HT1080 (cell line): ENCODE data around the gene CGNL1. TPM values are rescaled to one million over a fixed set of nuclear protein-coding genes. Genes with fewer than 3 reads are reported as not detected.

Experiments
- DNase-seq: peaks from one replicate; pipeline ENCODE4 v3.0.0-alpha.2; 2015; ENCODE audit warnings: low read depth
- total RNA-seq: library from RNA; depleted of rRNA; stranded (reverse); fragments of >200 nt; shearing (Covaris generic); gene quantifications from 2 replicates; pipeline ENCODE4 v1.2.3, GENCODE V29; 2014

CGNL1 gene
- total RNA-seq, 1 experiment from 2014 or later = 2.3 TPM

- no peak for DNase-seq
Measured at GRCh38 chr15:57519806-57520205, 143.5 kb downstream of the CGNL1 start.

- no peak for DNase-seq
Measured at GRCh38 chr15:57521503-57521902, 145.2 kb downstream of the CGNL1 start.

- no peak for DNase-seq
Measured at GRCh38 chr15:57522148-57522547, 145.8 kb downstream of the CGNL1 start.

GRCh38 chr15:57525581-57525980 is 149.3 kb downstream of the CGNL1 start:
- no peak for DNase-seq

- no peak for DNase-seq
Measured at GRCh38 chr15:57526076-57526475, 149.8 kb downstream of the CGNL1 start.

GRCh38 chr15:57526615-57527014 is 150.3 kb downstream of the CGNL1 start:
- DNase-seq = no peak

GRCh38 chr15:57527382-57528091 is 151.2 kb downstream of the CGNL1 start:
- DNase-seq = peak; percentile 78

- DNase-seq = no peak
Measured at GRCh38 chr15:57528940-57529565, 152.7 kb downstream of the CGNL1 start.

- no peak for DNase-seq
Measured at GRCh38 chr15:57529748-57530147, 153.4 kb downstream of the CGNL1 start.

GRCh38 chr15:57532731-57533447 is 156.6 kb downstream of the CGNL1 start:
- no peak for DNase-seq

- DNase-seq = no peak
Measured at GRCh38 chr15:57533448-57533799, 157.1 kb downstream of the CGNL1 start.

- DNase-seq = no peak
Measured at GRCh38 chr15:57534281-57534680, 158.0 kb downstream of the CGNL1 start.

- DNase-seq = peak; percentile 96
Measured at GRCh38 chr15:57537072-57537471, 160.8 kb downstream of the CGNL1 start.

- no peak for DNase-seq
Measured at GRCh38 chr15:57537488-57538264, 161.4 kb downstream of the CGNL1 start.

GRCh38 chr15:57538265-57538529 is 161.9 kb downstream of the CGNL1 start:
- DNase-seq = no peak

GRCh38 chr15:57538821-57539220 is 162.5 kb downstream of the CGNL1 start:
- no peak for DNase-seq

- DNase-seq = no peak
Measured at GRCh38 chr15:57540211-57540610, 163.9 kb downstream of the CGNL1 start.

- no peak for DNase-seq
Measured at GRCh38 chr15:57540736-57541135, 164.4 kb downstream of the CGNL1 start.

GRCh38 chr15:57541271-57541670 is 165.0 kb downstream of the CGNL1 start:
- DNase-seq = no peak

- peak; percentile 72 for DNase-seq
Measured at GRCh38 chr15:57541805-57542504, 165.7 kb downstream of the CGNL1 start.

- DNase-seq = no peak
Measured at GRCh38 chr15:57542505-57542817, 166.2 kb downstream of the CGNL1 start.
